ENCODE measurements around the gene MRPL21. TPM values are rescaled to one million over a fixed set of nuclear protein-coding genes. Genes with fewer than 3 reads are reported as not detected.
A peak's percentile ranks its signal among the peaks of the same experiment; 100 is the strongest.

MRPL21 gene
- 179 and 195 TPM in 2 replicates for total RNA-seq (2022)
- percentile 88 among the genes with signal in this experiment for Bru-seq, nascent RNA
- percentile 73 among the genes with signal in this experiment for BruChase-seq, experiment 1, labeled RNA remaining after a 2-hour chase
- BruChase-seq, experiment 2, labeled RNA remaining after a 6-hour chase = percentile 78 among the genes with signal in this experiment
- long read RNA-seq, transcript MRPL21-201 (7 exons, 683 nt) = major isoform, 163 of 207 reads
- long read RNA-seq, transcript MRPL21-202 (7 exons, 662 nt) = minor isoform, 17 of 207 reads
- long read RNA-seq, transcript MRPL21-205 (7 exons, 764 nt) = minor isoform, 6 of 207 reads
- long read RNA-seq, partial matches to known transcripts = 6 of 207 reads
- long read RNA-seq, other reads (novel, unspliced or antisense) = 15 of 207 reads

- intact Hi-C loops (cut with micrococcal nuclease; ENCODE audit: unreplicated experiment) = no loop called here
- Mint-ChIP-seq H3K4me1 (ENCODE audit: low read depth, unreplicated experiment) (peaks cover 30% of the 10 kb centered on the region), H3K36me3 (ENCODE audit: insufficient read depth, unreplicated experiment) (peaks cover 47% of the 10 kb centered on the region), H3K27ac (ENCODE audit: unreplicated experiment) (peak within 1 kb of the TSS; percentile 97), H3K27me3 (ENCODE audit: insufficient read depth, unreplicated experiment) (no peaks in the 10 kb centered on the region), H3K9me3 (ENCODE audit: unreplicated experiment) (no peaks in the 10 kb centered on the region), H3K4me3 (ENCODE audit: unreplicated experiment) (peak within 1 kb of the TSS; percentile 99)
- peak; percentile 90 to 96 for DNase-seq
- Histone ChIP-seq H3K36me3 (ENCODE audit: control insufficient read depth, insufficient read depth, low read length) (peaks cover 5% of the 10 kb centered on the region; the same call in 1 of the 2 replicates), H3K4me1 (peaks cover 20% of the 10 kb centered on the region), H3K27me3 (replicated peaks; ENCODE audit: control insufficient read depth, insufficient read depth, low read length) (no peaks in the 10 kb centered on the region), H3K9me3 (no peaks in the 10 kb centered on the region), H3K4me3 (ENCODE audit: low read depth, low read length) (peak within 1 kb of the TSS; percentile 84)
- BruUV-seq (replicated peaks) = no TSS peak
- CTCF ChIA-PET = interaction anchor here (0.6 to 0.9 kb wide), 3 partner anchors 34 to 145 kb away, joined by 3 to 8 read pairs (median 3); partner anchors contain the start of gene TPCN2
- POLR2A ChIA-PET = interaction anchor here (0.9 to 1.2 kb wide), 2 partner anchors 140 to 145 kb away, joined by 3 read pairs; partner anchors contain the start of gene TPCN2
- TF ChIP-seq, protein P1, sequence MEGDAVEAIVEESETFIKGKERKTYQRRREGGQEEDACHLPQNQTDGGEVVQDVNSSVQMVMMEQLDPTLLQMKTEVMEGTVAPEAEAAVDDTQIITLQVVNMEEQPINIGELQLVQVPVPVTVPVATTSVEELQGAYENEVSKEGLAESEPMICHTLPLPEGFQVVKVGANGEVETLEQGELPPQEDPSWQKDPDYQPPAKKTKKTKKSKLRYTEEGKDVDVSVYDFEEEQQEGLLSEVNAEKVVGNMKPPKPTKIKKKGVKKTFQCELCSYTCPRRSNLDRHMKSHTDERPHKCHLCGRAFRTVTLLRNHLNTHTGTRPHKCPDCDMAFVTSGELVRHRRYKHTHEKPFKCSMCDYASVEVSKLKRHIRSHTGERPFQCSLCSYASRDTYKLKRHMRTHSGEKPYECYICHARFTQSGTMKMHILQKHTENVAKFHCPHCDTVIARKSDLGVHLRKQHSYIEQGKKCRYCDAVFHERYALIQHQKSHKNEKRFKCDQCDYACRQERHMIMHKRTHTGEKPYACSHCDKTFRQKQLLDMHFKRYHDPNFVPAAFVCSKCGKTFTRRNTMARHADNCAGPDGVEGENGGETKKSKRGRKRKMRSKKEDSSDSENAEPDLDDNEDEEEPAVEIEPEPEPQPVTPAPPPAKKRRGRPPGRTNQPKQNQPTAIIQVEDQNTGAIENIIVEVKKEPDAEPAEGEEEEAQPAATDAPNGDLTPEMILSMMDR (IDR thresholded peaks at IDR 0.05; ENCODE audit: insufficient read depth in 1 of 2, low read depth in 1 of 2, low read length in 1 of 2, severe bottlenecking in 1 of 2, unreplicated experiment in 1 of 2) = no peak
Measured at GRCh38 chr11:68903288-68904247, at the start of gene MRPL21, which contains the start of gene IGHMBP2. Gene MRPL21 (minus strand): TSS chr11:68903832. CDS start chr11:68903810, 22 bp downstream. Gene IGHMBP2 (plus strand): TSS chr11:68903891. CDS start chr11:68903953, 62 bp downstream.

GRCh38 chr11:68950762-68951161 is 47.1 kb upstream of the MRPL21 start:
- H3K36me3 Mint-ChIP-seq (ENCODE audit: insufficient read depth, unreplicated experiment) = no peaks in the 10 kb centered on the region
- TF ChIP-seq, protein P1 (IDR thresholded peaks at IDR 0.05; ENCODE audit: insufficient read depth in 1 of 2, low read depth in 1 of 2, low read length in 1 of 2, severe bottlenecking in 1 of 2, unreplicated experiment in 1 of 2) = no peak

More at GRCh38 chr11:68950762-68951161, 47.1 kb upstream of the MRPL21 start:
- no peak overlapping the region for H3K27ac Mint-ChIP-seq (ENCODE audit: unreplicated experiment)
- H3K4me1 Mint-ChIP-seq (ENCODE audit: low read depth, unreplicated experiment) = no peaks in the 10 kb centered on the region
- BruUV-seq (replicated peaks) = no TSS peak
- intact Hi-C loops (cut with micrococcal nuclease; ENCODE audit: unreplicated experiment) = loop anchor here (1.0 kb wide), 2 partner anchors 138 to 318 kb away; no protein-coding TSS in a partner anchor
- Histone ChIP-seq H3K9me3 (no peaks in the 10 kb centered on the region), H3K4me3 (ENCODE audit: low read depth, low read length) (no peak overlapping the region), H3K36me3 (ENCODE audit: control insufficient read depth, insufficient read depth, low read length) (no peaks in the 10 kb centered on the region), H3K27me3 (replicated peaks; ENCODE audit: control insufficient read depth, insufficient read depth, low read length) (no peaks in the 10 kb centered on the region), H3K4me1 (no peaks in the 10 kb centered on the region)
- no peak overlapping the region for H3K4me3 Mint-ChIP-seq (ENCODE audit: unreplicated experiment)
- ChIA-PET POLR2A (no interaction called here), CTCF (interaction anchor here (0.5 to 1.4 kb wide), 5 partner anchors 11 to 819 kb away, joined by 3 to 4 read pairs (median 3); no protein-coding TSS in a partner anchor)
- no peak for DNase-seq
- no peaks in the 10 kb centered on the region for H3K9me3 Mint-ChIP-seq (ENCODE audit: unreplicated experiment)
- peaks cover 3% of the 10 kb centered on the region for H3K27me3 Mint-ChIP-seq (ENCODE audit: insufficient read depth, unreplicated experiment)
